ENCODE data around the gene TGIF2. TPM values are rescaled to one million over a fixed set of nuclear protein-coding genes. Genes with fewer than 3 reads are reported as not detected.

TGIF2 gene
- total RNA-seq, 1 experiment from 2014 or later = 71.1 TPM

DNA sequence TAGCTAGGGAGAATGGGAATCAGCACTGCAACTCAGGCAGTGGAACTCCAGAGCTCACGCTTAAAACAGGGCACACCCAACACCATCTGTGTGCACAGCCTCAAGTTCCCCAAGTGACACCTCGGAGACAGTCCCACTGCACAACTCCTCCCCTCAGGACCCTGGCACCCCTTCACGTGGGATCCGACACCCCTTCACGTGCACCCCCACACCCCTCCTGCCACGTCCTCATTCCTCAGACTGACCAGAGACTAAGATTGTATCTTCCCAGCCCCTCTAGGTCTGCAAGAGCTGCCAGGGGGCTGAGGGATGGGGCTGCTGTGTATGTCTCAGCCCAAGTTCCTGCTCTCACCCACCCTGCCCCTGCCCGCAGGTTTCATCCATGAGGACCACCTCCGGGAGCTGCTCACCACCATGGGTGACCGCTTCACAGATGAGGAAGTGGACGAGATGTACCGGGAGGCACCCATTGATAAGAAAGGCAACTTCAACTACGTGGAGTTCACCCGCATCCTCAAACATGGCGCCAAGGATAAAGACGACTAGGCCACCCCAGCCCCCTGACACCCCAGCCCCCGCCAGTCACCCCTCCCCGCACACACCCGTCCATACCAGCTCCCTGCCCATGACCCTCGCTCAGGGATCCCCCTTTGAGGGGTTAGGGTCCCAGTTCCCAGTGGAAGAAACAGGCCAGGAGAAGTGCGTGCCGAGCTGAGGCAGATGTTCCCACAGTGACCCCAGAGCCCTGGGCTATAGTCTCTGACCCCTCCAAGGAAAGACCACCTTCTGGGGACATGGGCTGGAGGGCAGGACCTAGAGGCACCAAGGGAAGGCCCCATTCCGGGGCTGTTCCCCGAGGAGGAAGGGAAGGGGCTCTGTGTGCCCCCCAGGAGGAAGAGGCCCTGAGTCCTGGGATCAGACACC, 24.4 kb upstream of the TGIF2 start:
- peaks cover 3% of the 10 kb centered on the region; the same call in 1 of the 2 replicates for H3K36me3 Mint-ChIP-seq
- peak overlapping the region; percentile 77 for H3K27ac Mint-ChIP-seq
- no peaks in the 10 kb centered on the region for H3K9me3 Mint-ChIP-seq
- ATAC-seq = no peak
- ChIA-PET POLR2A (no interaction called here), CTCF (interaction anchor here (1.0 to 2.4 kb wide), 3 partner anchors 23 to 56 kb away, joined by 4 to 19 read pairs (median 4); partner anchors contain the start of gene RAB5IF)
- H3K4me1 Mint-ChIP-seq = peaks cover 17% of the 10 kb centered on the region
- no peaks in the 10 kb centered on the region for H3K27me3 Mint-ChIP-seq (ENCODE audit: low read depth)
- H3K4me3 Mint-ChIP-seq = no peak overlapping the region
- DNase-seq (ENCODE audit: low spot score) = no peak
- no peak for TF ChIP-seq JUN (CRISPR knock-in tag; IDR thresholded peaks at IDR 0.05)

DNA sequence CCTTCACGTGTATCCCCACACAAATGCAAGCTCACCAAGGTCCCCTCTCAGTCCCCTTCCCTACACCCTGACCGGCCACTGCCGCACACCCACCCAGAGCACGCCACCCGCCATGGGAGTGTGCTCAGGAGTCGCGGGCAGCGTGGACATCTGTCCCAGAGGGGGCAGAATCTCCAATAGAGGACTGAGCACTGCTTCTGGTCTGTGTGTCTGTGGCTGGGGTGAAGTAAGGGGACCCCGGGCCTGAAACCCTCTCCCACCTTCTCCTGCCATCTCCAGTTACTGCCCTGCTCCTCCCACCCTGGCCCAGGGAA, 23.8 kb upstream of the TGIF2 start:
- Mint-ChIP-seq H3K27me3 (ENCODE audit: low read depth) (no peaks in the 10 kb centered on the region), H3K27ac (no peak overlapping the region), H3K9me3 (no peaks in the 10 kb centered on the region), H3K36me3 (peaks cover 3% of the 10 kb centered on the region; the same call in 1 of the 2 replicates), H3K4me1 (peaks cover 11% of the 10 kb centered on the region), H3K4me3 (no peak overlapping the region)
- no peak for ATAC-seq
- DNase-seq (ENCODE audit: low spot score) = no peak
- CTCF ChIA-PET = no interaction called here
- POLR2A ChIA-PET = no interaction called here
- no peak for TF ChIP-seq TEAD4 (CRISPR knock-in tag; IDR thresholded peaks at IDR 0.05)
- TF ChIP-seq, protein P1, sequence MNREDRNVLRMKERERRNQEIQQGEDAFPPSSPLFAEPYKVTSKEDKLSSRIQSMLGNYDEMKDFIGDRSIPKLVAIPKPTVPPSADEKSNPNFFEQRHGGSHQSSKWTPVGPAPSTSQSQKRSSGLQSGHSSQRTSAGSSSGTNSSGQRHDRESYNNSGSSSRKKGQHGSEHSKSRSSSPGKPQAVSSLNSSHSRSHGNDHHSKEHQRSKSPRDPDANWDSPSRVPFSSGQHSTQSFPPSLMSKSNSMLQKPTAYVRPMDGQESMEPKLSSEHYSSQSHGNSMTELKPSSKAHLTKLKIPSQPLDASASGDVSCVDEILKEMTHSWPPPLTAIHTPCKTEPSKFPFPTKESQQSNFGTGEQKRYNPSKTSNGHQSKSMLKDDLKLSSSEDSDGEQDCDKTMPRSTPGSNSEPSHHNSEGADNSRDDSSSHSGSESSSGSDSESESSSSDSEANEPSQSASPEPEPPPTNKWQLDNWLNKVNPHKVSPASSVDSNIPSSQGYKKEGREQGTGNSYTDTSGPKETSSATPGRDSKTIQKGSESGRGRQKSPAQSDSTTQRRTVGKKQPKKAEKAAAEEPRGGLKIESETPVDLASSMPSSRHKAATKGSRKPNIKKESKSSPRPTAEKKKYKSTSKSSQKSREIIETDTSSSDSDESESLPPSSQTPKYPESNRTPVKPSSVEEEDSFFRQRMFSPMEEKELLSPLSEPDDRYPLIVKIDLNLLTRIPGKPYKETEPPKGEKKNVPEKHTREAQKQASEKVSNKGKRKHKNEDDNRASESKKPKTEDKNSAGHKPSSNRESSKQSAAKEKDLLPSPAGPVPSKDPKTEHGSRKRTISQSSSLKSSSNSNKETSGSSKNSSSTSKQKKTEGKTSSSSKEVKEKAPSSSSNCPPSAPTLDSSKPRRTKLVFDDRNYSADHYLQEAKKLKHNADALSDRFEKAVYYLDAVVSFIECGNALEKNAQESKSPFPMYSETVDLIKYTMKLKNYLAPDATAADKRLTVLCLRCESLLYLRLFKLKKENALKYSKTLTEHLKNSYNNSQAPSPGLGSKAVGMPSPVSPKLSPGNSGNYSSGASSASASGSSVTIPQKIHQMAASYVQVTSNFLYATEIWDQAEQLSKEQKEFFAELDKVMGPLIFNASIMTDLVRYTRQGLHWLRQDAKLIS (CRISPR knock-in tag; IDR thresholded peaks at IDR 0.05; ENCODE audit: borderline replicate concordance) = no peak
- TF ChIP-seq, protein P2, sequence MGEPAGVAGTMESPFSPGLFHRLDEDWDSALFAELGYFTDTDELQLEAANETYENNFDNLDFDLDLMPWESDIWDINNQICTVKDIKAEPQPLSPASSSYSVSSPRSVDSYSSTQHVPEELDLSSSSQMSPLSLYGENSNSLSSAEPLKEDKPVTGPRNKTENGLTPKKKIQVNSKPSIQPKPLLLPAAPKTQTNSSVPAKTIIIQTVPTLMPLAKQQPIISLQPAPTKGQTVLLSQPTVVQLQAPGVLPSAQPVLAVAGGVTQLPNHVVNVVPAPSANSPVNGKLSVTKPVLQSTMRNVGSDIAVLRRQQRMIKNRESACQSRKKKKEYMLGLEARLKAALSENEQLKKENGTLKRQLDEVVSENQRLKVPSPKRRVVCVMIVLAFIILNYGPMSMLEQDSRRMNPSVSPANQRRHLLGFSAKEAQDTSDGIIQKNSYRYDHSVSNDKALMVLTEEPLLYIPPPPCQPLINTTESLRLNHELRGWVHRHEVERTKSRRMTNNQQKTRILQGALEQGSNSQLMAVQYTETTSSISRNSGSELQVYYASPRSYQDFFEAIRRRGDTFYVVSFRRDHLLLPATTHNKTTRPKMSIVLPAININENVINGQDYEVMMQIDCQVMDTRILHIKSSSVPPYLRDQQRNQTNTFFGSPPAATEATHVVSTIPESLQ (CRISPR knock-in tag; IDR thresholded peaks at IDR 0.05) = no peak
- TF ChIP-seq, protein P3, sequence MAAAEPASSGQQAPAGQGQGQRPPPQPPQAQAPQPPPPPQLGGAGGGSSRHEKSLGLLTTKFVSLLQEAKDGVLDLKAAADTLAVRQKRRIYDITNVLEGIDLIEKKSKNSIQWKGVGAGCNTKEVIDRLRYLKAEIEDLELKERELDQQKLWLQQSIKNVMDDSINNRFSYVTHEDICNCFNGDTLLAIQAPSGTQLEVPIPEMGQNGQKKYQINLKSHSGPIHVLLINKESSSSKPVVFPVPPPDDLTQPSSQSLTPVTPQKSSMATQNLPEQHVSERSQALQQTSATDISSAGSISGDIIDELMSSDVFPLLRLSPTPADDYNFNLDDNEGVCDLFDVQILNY (CRISPR knock-in tag; IDR thresholded peaks at IDR 0.05) = no peak

DNA sequence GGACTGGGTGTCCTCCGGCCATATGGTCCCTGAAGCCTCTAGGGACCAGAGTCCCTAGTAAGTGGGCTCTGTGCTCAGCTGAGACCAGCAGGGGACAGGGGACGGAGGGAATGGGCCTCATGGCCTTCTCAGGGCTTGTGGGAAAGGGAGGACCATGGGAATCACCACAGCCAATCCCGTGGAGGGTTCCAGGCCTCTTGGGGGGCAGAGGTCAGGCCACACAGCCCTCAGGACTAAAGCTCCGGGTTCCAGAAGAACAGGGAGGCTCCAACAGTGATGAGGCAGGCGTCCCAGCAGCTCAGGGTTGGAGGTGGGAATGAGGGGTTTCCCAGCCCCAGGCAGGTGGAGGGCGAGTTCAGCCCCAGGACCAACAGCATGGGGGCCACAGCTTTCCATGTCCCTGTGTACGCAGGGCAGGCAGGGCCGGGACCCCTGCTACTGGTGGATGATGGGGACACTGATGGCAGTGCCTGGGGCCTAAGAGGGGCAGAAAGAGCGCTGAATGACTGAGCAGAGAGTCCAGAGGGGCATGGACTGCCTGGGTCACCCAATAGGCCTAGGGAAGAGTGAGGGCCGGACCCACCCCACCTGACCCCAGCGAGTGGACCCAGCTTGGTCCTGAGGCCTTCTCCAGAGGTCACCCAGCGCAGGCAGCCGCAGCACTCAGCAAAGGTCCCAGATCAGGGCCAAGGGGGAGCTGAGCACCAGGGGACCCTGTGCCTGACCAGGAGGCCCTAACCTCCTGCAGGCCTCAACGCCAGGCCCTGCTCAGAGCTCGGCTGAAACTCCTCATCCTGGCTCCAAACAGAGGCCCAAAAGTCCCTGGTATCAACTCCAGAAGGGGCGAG, 23.2 kb upstream of the TGIF2 start:
- Mint-ChIP-seq H3K4me3 (no peak overlapping the region), H3K27me3 (ENCODE audit: low read depth) (no peaks in the 10 kb centered on the region), H3K27ac (no peak overlapping the region), H3K36me3 (peaks cover 5% of the 10 kb centered on the region), H3K4me1 (peaks cover 6% of the 10 kb centered on the region), H3K9me3 (no peaks in the 10 kb centered on the region)
- DNase-seq (ENCODE audit: low spot score) (no peak), ATAC-seq (no peak)
- CTCF ChIA-PET = interaction anchor here (1.2 to 1.3 kb wide), 2 partner anchors 35 to 63 kb away, joined by 3 read pairs; no protein-coding TSS in a partner anchor
- POLR2A ChIA-PET = interaction anchor here (0.6 to 0.8 kb wide), 2 partner anchors 50 to 72 kb away, joined by 3 to 4 read pairs; no protein-coding TSS in a partner anchor
- TF ChIP-seq MYBL2 (CRISPR knock-in tag; IDR thresholded peaks at IDR 0.05) (no peak), ETV6 (CRISPR knock-in tag; IDR thresholded peaks at IDR 0.05) (no peak), ZBTB21 (CRISPR knock-in tag; IDR thresholded peaks at IDR 0.05; ENCODE audit: borderline replicate concordance) (no peak), CREB1 (CRISPR knock-in tag; IDR thresholded peaks at IDR 0.05) (no peak), SMAD4 (CRISPR knock-in tag; IDR thresholded peaks at IDR 0.05) (no peak), CREM (CRISPR knock-in tag; IDR thresholded peaks at IDR 0.05) (no peak), FOXP1 (CRISPR knock-in tag; IDR thresholded peaks at IDR 0.05; ENCODE audit: borderline replicate concordance) (no peak), ZNF219 (CRISPR knock-in tag; IDR thresholded peaks at IDR 0.05; ENCODE audit: borderline replicate concordance) (no peak)
- TF ChIP-seq, protein P4, sequence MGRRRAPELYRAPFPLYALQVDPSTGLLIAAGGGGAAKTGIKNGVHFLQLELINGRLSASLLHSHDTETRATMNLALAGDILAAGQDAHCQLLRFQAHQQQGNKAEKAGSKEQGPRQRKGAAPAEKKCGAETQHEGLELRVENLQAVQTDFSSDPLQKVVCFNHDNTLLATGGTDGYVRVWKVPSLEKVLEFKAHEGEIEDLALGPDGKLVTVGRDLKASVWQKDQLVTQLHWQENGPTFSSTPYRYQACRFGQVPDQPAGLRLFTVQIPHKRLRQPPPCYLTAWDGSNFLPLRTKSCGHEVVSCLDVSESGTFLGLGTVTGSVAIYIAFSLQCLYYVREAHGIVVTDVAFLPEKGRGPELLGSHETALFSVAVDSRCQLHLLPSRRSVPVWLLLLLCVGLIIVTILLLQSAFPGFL (CRISPR knock-in tag; IDR thresholded peaks at IDR 0.05; ENCODE audit: borderline replicate concordance) = no peak
- TF ChIP-seq, protein P2 (CRISPR knock-in tag; IDR thresholded peaks at IDR 0.05) = no peak
